HG02852 (cell line): ENCODE data around the gene DPYD.
A peak's percentile ranks its signal among the peaks of the same experiment; 100 is the strongest.

Experiments
- ATAC-seq: cut with Tn5 transposase; IDR thresholded peaks from one replicate; pipeline ENCODE4 v1.9.1; 2021; ENCODE audit warnings: mild to moderate bottlenecking, moderate library complexity; ENCODE audit not compliant: unreplicated experiment

Gene DPYD

DNA sequence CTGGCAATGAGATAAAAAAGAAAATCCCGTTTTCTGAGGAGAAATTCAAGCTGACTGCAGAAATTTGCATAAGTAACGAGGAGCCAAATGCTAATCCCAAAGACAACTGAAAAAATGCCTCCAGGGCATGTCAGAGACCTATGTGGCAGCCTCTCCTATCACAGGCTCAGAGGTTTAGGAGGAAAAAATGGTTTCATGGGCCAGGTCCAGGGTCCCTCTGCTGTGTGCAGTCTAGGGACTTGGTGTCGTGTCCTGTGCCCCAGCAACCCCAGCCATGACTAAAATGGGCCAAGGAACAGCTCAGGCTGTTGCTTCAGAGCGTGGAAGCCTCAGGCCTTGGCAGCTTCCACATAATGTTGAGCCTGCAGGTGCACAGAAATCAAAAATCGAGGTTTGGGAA, 456.5 kb downstream of the DPYD start:
- ATAC-seq = no peak

DNA sequence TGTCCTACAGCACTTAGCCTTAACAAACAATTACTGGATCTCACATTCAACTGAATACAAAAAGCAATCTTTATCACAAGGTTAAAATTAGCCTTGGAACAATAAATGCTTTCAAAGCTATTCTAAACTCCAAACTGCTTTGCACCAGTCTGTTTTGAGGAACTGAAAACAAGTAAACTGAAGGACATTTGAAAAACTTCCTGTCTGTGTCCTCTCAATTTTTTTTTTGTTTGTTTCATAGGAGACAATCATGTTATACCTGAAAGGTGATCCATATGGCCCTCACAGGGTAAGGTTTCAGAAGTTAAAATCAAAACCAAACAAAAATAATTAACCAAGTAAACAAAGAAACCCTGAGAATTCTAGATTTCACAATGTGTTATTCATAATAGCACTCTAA, 459.1 kb downstream of the DPYD start:
- peak; percentile 89 for ATAC-seq

DNA sequence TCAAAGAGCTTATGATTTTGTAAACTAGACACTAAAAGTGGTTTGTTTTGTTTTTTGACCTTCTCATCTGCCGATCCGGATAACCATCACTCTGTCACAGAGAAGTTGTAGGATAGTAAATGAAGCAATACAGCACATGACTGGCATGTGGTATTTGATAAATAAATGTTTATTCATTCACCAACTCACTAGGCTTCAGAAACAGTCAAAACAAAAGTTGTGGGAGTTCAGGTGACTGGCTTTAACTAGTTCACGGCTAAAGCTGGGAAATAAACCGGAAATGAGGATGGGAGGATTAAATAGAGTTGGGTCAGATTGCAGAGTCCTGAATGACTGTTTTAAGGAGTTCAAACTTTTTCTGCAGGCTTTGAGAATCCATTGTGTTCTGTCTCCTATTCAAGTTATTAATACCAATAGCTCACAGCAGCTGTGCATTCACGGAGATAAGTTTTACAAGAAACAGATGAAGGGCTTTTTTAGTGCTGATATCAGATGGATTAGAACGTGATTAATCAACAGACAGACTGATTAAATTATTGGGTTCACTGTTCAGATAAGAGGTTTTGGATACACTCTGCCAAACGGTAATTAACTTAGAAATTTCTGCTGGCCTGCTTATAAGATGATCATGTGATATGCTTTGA, 463.3 kb downstream of the DPYD start:
- no peak for ATAC-seq

DNA sequence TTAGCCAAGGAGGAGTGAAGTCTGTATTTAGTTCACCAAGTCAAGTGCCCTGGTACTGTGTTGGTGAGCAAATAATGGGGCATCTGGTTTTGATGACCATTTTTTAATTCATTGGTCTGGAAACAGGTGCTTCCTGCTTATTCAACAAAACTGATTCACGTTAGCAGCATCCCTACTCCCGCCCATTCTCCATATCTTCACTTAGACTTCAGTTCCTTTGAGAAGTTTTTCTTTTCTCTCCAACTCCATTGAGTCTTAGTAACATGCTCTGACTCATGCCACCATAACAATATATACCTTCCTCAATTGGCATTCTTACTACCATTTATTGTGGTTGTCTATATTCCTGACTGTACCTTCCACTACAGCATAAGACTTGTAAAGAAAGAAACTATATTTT, 468.9 kb downstream of the DPYD start:
- ATAC-seq = no peak

DNA sequence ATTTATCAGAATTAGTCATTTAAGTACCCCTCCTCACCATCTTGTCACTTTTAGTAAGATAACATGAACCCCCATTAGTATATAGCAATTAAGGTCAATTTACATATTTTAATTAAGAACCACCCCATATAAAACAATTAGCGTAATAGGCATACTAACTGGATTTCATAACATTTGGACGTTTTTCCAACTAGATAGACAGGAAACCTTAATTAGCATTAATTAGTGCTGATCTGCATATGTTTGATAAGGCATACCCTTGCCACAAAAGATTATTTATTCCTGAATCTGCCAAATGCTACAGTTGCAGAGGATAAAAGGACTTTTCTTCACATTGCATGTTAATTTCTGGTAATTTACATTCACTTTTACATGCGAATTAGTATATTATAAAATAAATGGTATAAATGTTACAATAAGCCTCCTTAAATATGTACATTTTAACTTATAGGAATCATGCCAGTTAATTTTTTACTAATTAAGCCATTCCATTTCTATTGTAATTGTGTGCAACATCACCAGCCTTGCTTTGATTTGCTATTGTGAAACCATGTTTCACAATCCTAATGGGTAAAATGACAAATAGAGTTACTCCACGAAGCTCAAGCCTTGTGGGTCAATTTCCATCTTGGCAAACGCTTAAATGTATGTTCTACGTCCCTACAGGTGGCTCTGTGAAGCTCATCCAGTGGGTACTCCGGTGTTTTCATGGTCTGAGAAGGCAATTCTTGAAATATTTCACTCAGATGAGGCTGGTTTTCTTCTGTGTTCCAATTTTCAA, 469.6 kb downstream of the DPYD start:
- ATAC-seq = no peak

DNA sequence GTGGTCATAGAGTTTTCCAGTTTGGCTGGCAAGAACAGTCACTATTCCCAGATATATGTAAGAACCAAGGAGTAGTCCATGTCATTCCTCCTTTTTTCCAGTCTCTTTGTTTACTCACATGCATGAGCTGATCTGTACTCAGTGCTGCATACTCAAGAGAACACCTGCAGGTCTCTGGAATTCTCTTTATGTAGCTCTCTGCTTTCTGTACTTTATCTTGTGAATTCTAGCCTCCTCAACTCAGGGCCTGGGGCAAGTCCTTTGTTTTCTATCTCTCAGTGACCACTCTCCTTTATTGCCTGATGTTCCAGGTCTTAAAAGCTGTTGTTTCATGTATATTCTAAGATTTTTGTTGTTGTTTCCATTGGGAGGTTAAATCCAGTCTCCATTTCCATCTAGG, 478.9 kb downstream of the DPYD start:
- no peak for ATAC-seq

DNA sequence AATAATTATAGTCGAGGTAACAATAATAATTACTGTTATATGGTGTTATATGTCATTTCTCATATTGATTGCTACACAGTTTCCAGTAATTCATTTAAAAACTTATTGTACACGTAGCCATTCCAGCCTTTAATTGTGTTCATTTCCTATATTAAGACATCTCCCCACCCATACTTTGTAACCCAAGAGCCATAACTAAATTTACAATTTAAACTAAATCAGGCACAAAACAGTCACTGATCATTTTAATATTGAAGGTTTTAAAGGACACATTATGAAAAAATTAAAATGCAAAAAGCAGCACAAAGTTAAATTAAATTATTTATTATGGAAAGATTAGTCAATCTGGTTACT, 487.0 kb downstream of the DPYD start:
- ATAC-seq = no peak

DNA sequence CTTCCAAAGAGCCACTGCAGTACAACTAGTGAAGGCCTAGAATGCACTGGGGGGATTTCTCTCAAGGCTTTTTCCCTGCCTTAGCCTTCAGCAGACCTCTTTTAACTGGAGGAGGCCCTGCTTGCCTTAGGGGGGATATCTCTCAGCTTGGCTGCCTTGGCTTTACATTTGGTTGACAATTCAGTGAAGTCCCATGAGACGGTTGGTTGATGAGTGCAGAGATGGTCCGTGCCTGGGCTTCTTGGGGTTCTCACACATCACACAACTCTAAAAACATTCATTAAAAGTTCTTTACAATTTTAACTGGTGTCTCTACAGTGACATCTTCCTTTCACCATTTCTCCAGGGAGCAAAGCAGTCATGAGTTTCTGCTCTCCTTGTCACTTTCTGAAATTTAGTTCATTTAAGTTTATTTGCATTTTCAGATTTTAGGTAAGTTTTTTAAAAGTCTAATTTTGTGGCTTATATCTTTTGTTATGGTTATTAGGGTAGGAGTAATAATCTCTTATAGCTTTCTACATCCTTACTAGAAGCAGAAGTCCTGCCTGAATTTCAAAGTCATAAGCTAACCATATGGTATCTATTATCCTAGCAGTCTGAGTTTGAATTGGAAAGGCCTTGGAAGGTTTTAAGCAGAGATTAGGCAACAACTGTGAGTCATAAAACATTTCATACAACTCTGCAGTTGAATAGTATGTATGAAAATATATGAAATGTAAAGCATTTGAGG, 487.6 kb downstream of the DPYD start:
- no peak for ATAC-seq

DNA sequence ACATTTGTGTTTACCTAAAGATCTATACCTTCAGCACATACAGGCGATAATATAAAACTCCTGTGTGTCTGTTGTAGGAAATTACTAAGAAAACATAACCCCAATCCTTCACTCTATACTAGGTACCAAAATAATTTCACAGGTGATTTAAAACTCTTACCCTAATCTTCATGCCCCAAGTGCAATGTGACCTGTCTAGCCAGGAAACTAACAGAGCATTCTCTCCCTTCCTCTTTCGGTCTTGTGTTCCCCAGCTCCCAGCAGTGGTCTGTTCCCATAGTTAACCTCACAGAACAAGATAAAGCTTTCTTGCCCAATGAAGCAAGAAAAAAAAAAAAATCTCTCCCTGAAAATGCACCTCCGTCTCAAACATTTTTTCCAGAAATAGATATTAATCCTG, 493.5 kb downstream of the DPYD start:
- ATAC-seq = no peak

DNA sequence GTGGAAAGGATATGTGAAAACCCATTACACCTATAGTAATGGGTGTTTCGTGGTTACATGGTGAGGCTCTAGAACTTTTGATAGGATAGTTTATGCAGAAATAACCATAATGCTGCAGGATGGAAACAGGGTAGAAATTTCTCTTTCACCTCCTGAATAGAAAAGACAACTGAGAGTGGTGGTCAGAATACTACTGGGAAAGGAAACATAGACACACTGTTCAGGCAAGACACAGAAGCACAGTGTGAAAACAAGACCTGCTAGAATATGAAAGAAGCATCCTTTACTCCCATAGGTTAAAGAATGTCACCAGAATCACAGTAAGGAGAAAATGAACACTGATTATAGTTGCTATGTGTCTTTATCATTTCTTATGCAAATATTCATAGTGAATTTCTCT, 496.6 kb downstream of the DPYD start:
- ATAC-seq = no peak

DNA sequence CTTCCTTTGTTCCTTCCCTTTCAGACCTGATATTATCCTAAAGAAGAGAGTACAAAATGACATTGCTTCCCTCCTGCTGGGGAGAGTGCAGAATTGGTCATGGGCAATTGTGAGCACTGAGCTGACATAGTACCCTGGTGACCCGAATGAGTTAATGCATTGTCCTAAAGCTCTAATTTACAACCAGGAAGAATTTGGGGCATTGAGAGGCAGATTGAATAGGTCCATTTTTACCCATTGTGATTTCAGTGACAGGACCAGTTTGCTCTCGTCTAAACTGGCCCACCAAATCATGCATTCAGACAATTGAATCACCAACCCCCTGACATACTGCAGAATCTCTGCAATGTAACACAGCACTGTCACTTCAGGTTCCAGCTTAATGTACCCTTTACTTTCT, 497.4 kb downstream of the DPYD start:
- no peak for ATAC-seq

DNA sequence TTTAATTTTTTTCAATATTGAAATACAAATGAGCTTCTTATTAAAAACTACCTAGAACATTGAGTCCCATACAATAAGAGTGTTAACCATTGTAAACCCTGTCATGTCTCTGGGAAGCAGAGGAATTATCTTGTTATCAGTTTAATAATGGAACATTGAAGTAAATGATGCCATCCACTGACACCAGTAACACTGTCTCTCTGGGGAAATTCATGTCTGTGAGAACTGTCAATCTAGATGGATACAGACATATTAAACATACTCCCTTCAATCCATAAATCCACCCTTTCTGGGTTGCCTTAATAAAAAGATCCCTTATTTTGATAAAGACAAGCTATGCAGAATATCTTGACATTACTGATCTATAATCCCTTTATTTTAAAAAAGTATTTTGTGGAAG, 503.2 kb downstream of the DPYD start:
- no peak for ATAC-seq

DNA sequence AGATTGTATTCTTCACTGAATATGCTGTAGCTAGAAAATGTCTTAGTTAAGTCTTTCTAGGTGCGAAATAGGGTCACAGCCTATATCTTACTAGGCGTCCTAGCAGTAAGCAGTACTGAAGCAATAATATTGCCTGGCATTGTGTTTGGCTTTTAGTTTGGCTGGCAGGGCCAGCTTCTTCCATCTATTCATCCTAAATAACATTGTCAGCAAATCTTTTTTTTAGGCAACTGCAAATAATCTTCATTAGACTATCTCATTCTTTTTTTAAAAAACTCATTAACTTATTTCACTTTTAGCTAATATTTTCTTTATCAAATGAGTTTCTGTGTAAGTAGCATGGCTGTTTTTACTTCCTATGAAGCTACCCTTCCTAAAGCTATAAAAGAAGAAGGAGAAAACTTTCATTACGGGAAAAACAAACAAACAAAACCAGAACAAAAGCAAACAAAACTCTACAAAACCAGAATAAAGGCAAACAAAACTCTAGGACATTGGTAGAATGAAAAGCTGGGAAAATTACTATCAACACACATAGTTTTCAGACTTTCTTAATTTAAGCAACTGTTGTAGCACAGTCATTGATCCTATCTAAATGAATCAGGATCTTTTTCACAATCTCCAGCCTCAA, 506.0 kb downstream of the DPYD start:
- ATAC-seq = no peak

DNA sequence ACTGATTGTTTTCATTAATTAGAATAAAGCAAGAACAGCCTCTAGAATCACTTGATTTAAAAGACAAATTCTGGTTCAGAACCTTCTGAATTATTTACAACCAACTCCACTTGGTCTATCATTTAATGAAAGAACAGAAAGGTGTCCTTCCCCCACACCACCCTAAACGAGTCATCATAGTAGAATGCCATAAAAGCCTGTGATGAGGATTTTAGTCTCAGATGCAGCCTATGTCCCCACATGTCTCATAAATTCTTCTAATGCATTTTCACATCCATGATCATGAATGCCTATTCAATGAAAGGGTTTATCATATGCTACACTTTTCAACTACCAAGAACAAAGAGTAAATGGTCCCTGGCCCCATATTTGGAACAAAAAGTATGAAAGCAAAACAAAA, 508.1 kb downstream of the DPYD start:
- no peak for ATAC-seq

DNA sequence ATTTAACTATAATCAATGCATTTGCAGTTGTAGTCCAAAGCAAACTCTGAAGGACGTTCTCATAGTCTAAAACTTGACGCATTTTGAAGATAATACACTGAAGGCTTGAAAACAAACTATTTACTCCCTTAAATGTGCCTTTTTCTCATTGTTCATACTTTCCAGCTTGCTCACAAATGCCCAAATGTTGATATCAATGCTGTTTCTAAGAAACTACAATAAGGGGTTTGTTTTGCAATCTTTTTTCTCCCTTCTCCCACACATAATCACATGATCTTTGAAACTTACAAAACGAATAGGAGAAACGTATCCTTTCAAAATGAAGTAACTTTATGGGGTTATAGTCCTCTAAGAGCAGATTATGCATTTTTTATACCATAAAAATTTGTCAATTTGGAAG, 508.7 kb downstream of the DPYD start:
- ATAC-seq = no peak

DNA sequence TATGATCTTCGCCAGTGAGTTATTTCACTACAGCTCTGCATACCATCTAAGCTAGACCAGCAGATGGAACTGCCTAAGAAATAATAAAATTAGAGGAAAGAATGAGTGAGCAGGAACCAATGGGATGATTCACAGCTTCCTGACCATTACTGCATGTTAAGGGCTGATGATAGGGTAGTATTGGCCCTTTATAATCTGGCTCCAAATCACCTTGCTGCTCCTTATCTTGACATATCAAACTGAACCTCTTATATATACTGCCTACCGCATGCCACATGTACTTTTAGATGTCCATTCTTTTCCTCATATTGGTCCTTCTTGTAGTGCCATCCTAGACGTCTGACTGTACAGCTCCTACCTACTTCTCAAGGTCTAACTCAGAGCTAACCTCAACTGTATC, 524.4 kb downstream of the DPYD start:
- ATAC-seq = no peak

DNA sequence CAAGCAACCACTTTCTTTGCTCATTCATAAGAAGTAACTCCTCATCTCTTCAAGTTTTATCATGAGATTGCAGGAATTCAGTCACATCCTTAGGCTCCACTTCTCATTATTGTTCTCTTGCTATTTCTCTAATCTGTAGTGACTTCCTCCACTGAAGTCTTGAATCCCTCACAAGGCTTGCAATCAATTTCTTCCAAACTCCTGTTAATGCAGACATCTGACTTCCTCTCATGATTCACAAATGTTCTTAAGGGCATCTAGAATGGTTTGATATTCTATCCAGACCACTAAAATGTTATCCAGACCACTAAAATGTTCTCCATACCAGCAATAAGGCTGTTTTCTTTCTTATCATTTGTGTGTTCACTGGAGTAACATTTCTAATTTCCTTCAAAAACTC, 528.1 kb downstream of the DPYD start:
- ATAC-seq = no peak

DNA sequence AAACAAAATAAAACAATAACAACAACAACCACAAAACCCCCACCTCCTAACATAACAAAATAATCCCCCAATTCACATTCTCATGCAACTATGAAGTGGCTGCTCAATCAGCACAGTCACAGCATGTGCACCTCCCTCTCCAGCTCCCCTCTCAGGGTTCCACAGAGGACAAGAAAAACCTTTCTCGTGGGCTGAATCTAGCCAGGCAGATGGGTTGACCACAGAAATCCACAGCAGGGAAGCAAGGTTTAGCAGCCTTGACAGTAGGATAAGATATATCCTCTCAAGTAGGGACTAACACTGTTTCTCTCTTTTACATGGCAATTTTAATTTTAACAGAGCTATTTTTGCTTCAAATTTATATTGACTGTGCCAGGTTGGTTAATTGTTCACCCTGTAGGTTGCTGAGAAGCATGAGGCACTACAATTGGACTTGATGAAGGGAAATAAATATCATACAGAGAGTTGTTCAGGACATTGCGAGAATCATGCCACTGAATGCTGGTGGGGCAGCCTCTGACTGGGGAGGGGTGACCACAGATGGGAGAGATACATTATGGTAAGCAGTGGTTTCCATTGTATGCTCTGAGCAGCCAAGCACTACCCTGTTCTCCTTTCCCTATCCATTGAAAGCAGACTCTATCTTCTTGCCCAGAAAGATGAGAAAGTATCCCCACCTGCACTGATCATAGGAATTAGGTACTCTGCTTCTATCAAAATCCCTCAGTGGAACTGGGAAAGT, 535.1 kb downstream of the DPYD start:
- no peak for ATAC-seq

DNA sequence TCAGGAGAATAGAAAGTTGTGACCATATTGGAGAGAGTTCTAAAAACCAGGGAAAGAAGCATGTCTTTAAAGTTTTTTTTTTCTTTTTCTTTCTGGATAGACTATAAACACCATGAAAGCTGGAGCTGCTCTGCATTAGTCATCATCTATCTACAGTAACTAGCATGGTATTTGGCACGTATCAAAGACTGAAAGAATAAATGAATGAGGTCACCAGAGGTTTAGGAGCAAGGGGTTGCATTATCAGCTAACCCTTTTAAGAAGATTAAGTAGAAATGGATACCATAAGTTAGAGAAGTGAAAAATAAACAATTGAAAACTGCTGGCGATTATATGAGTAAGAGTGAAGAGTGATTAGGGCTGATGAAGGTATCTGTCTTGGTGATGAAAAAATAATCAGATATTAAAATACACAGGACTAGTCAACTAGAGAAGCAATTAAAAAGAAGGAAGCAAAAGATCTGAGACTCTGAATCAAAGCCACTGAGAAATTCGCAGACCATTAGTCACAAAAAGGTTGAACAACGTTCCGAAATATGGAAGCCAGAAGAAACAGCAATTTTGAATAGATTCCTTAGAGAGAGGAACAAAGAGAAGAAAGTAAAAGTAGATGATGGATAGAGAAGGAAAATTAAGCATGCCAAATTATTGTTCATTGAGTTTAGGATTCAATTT, 536.4 kb downstream of the DPYD start:
- ATAC-seq = no peak

DNA sequence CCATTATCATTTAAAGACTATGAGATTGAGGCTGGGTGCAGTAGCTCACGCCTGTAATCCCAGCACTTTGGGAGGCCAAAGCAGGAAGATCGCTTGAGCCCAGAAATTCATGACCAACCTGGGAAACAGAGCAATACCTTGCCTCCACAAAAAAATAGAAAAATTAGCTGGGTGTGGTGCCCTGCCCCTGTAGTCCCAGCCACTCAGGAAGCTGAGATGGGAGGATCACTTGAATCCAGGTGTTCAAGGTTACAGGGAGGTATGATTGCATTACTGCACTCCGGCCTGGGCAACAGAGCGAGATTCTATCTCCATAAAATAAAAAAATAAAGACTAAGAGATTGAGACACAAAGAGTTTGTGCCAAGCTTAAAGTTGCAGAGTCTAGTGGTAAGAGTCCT, 537.0 kb downstream of the DPYD start:
- no peak for ATAC-seq

DNA sequence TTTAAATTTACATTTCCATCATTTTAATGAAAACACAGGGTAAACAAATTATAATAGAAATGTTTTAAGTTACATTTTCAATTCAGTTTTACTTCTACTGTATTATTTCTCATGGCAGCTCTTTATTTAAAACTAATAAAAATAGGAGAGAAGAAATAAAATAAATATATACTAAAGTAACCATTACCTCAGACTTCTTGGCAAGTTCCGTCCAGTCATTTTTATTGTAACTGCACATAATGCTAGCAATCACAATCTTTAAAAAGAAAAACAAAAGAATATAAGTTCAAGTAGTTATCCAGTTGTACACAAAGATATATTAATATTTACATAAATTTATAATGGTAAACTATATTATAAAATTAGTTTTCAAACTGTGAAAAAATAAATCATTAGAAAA, 538.6 kb downstream of the DPYD start:
- no peak for ATAC-seq
